ENCODE data around the gene SLC13A5. TPM values are rescaled to one million over a fixed set of nuclear protein-coding genes. Genes with fewer than 3 reads are reported as not detected.

SLC13A5 gene
- total RNA-seq, 1 donor from 2014 or later = not detected

DNA sequence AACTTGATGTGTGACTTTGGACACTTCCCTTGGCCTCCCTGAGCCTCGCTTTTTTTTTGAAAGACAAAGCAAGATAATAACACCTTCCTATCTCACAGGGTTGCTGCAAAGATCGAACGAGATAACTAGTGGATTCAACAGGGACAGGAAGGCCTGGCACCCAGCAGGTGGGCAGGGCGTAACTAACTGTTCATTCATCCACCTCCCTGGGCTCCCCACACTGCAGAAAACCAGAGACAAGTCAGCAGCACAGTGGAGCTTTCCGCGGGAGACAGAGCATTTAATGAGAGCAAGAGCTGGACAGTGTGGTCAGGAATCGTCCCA lies 28.7 kb downstream of the SLC13A5 start:
- Histone ChIP-seq H3K27me3 (ENCODE audit: low read depth) (peaks cover 72% of the 10 kb centered on the region), H3K9me3 (replicated peaks) (no peaks in the 10 kb centered on the region), H3K4me3 (no peak overlapping the region), H3K36me3 (no peaks in the 10 kb centered on the region), H3K27ac (replicated peaks) (no peak overlapping the region), H3K4me1 (no peaks in the 10 kb centered on the region)
- TF ChIP-seq, protein P1, sequence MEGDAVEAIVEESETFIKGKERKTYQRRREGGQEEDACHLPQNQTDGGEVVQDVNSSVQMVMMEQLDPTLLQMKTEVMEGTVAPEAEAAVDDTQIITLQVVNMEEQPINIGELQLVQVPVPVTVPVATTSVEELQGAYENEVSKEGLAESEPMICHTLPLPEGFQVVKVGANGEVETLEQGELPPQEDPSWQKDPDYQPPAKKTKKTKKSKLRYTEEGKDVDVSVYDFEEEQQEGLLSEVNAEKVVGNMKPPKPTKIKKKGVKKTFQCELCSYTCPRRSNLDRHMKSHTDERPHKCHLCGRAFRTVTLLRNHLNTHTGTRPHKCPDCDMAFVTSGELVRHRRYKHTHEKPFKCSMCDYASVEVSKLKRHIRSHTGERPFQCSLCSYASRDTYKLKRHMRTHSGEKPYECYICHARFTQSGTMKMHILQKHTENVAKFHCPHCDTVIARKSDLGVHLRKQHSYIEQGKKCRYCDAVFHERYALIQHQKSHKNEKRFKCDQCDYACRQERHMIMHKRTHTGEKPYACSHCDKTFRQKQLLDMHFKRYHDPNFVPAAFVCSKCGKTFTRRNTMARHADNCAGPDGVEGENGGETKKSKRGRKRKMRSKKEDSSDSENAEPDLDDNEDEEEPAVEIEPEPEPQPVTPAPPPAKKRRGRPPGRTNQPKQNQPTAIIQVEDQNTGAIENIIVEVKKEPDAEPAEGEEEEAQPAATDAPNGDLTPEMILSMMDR (IDR thresholded peaks at IDR 0.05; ENCODE audit: borderline replicate concordance) = no peak
- DNase-seq = no peak
- intact Hi-C loops (cut with micrococcal nuclease) = no loop called here

DNA sequence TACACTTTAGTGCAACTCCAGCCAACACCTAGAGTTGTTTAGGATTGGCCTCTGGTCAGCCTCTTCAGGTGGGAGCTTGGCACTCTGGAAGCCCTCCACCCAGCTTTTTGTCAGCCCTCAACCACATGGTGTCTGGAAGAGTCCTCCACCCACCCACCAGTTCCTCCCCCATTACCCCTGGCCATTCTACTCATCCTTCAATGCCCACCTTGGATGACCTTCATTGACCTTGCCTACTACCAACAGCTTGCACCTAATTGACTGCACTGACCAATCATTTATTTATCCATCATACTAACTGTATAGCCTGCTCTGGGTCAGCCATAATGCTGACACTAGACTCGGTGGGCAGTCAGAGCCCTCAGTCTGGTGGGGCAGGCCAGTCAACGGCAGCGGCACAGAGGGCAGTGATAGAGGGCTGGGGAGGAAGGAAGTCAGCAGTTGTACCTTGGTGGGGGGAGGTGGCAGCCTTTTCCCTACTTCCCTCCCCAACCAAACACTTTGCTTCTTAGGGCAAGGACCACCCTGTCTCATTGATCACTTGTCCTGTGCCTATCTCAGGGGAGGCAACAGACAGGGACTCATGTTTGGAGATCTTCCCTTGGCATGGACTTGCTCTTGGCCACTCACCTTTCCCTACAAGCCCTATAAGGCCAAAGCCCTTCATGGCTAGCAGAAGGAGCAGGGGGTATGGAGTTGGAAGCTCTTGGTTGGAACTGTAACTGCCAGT lies 29.3 kb downstream of the SLC13A5 start:
- no peaks in the 10 kb centered on the region for H3K9me3 ChIP-seq (replicated peaks)
- H3K36me3 ChIP-seq = no peaks in the 10 kb centered on the region
- intact Hi-C loops (cut with micrococcal nuclease) = no loop called here
- no peak overlapping the region for H3K27ac ChIP-seq (replicated peaks)
- peaks cover 71% of the 10 kb centered on the region for H3K27me3 ChIP-seq (ENCODE audit: low read depth)
- no peaks in the 10 kb centered on the region for H3K4me1 ChIP-seq
- TF ChIP-seq, protein P1 (IDR thresholded peaks at IDR 0.05; ENCODE audit: borderline replicate concordance) = no peak
- DNase-seq = no peak
- H3K4me3 ChIP-seq = no peak overlapping the region

DNA sequence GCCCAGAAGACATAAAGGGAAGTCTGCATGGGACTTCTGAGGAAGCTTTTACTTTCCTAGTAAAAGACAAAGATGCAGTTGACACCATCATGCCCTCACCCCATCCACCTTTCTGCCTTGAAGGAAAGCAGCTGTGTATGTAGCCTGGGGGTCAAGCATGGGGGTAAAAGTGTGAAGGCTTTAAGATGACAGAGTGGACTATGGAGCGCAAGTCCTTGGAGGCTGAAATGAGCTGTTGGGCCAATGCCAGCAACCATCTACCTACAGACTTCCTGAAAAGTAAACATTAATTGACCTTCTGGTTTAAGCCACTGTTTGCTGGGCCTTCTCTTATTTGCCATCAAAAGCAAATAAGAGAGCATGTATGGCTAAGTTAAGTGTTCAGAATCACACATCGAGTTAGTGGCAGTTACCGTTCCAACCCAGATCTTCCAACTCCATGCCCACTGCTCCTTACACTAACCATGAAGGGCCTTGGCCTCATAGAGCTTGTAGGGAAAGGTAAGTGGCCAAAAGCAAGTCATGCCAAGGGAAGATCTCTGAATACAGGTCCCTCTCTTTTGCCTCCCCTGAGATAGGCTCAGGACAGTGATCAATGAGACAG lies 30.0 kb downstream of the SLC13A5 start:
- no peak for DNase-seq
- Histone ChIP-seq H3K36me3 (no peaks in the 10 kb centered on the region), H3K9me3 (replicated peaks) (no peaks in the 10 kb centered on the region), H3K27ac (replicated peaks) (no peak overlapping the region), H3K4me1 (no peaks in the 10 kb centered on the region), H3K4me3 (no peak overlapping the region), H3K27me3 (ENCODE audit: low read depth) (peaks cover 77% of the 10 kb centered on the region)
- TF ChIP-seq, protein P1 (IDR thresholded peaks at IDR 0.05; ENCODE audit: borderline replicate concordance) = no peak
- intact Hi-C loops (cut with micrococcal nuclease) = no loop called here

DNA sequence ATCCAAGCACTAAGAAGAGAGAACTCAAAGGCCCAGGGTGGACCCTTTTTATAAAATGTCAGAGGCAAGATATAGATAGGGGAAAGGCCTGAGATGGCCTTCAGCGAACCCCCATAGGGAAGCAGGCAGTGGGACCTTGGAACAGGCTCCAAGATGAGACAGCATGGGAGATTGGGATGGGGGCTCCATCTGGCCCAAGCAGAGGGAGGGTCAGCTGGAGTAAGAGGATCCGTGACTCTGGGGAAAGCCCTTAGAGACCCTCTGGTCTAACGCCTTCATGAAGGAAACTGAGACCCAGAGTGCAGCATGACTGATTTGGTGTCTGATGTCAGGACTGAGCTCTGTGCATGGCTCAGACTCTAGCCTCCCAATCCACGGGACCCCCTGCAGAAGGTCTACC lies 30.8 kb downstream of the SLC13A5 start:
- H3K27me3 ChIP-seq (ENCODE audit: low read depth) = peaks cover 85% of the 10 kb centered on the region
- no peaks in the 10 kb centered on the region for H3K36me3 ChIP-seq
- H3K9me3 ChIP-seq (replicated peaks) = no peaks in the 10 kb centered on the region
- no peak overlapping the region for H3K4me3 ChIP-seq
- H3K4me1 ChIP-seq = no peaks in the 10 kb centered on the region
- no peak overlapping the region for H3K27ac ChIP-seq (replicated peaks)
- TF ChIP-seq, protein P1 (IDR thresholded peaks at IDR 0.05; ENCODE audit: borderline replicate concordance) = no peak
- intact Hi-C loops (cut with micrococcal nuclease) = no loop called here
- DNase-seq = no peak

DNA sequence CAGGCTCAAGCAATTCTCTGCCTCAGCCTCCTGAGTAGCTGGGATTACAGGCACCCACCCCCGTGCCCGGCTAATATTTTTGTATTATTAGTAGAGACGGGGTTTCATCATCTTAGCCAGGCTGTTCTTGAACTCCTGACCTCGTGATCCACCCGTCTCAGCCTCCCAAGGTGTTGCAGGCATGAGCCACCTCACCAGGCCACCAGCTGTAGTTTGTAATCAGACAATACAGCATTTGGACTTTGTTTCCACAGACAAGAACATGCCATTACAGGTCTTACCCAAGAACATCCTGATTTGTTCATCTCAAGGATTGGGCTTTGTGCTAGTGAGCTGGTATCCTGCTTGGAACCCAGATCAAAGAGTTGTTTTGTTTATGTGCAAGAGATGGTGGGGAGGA lies 31.5 kb downstream of the SLC13A5 start:
- H3K36me3 ChIP-seq = no peaks in the 10 kb centered on the region
- peaks cover 92% of the 10 kb centered on the region for H3K27me3 ChIP-seq (ENCODE audit: low read depth)
- H3K4me1 ChIP-seq = no peaks in the 10 kb centered on the region
- TF ChIP-seq, protein P1 (IDR thresholded peaks at IDR 0.05; ENCODE audit: borderline replicate concordance) = no peak
- intact Hi-C loops (cut with micrococcal nuclease) = no loop called here
- no peak for DNase-seq
- no peak overlapping the region for H3K27ac ChIP-seq (replicated peaks)
- no peak overlapping the region for H3K4me3 ChIP-seq
- H3K9me3 ChIP-seq (replicated peaks) = no peaks in the 10 kb centered on the region
